Fibroblast of lung (primary cell): ENCODE data around the gene P4HTM. TPM values are rescaled to one million over a fixed set of nuclear protein-coding genes. Genes with fewer than 3 reads are reported as not detected.

Experiments used
- DNase-seq, 2 donors: peaks; one replicate each; pipeline versions ENCODE4 v3.0.0 to v3.0.0-alpha.2; 2010; ENCODE audit warnings: low read depth in 2 of 2
- H2AFZ ChIP-seq: 2 replicates; pipeline ENCODE4 v1.5.1; 2012; ENCODE audit warnings: low read length, control low read depth, inconsistent platforms
- H3K27ac ChIP-seq: 2 replicates; pipeline ENCODE4 v1.5.1; 2011; ENCODE audit warnings: low read length, control low read depth; ENCODE audit not compliant: insufficient read depth
- H3K27me3 ChIP-seq: 2 replicates; pipeline ENCODE4 v1.5.1; 2011; ENCODE audit warnings: mild to moderate bottlenecking, low read length; ENCODE audit not compliant: control insufficient read depth, insufficient read depth
- H3K36me3 ChIP-seq: 2 replicates; pipeline ENCODE4 v1.5.1; 2011; ENCODE audit warnings: low read length; ENCODE audit not compliant: control insufficient read depth, insufficient read depth
- H3K4me1 ChIP-seq: 2 replicates; pipeline ENCODE4 v1.5.1; 2011; ENCODE audit warnings: low read length; ENCODE audit not compliant: control insufficient read depth, insufficient read depth; ENCODE audit errors: extremely low read depth
- H3K4me2 ChIP-seq: 2 replicates; pipeline ENCODE4 v1.5.1; 2011; ENCODE audit warnings: low read length, control low read depth; ENCODE audit not compliant: insufficient read depth; ENCODE audit errors: extremely low read depth
- H3K4me3 ChIP-seq, 4 experiments: fragments of 200-600 bp in 1 of 4; sonication (generic) in 1 of 4; replicated peaks in 1 of 4; 2 replicates each; pipeline ENCODE4 v1.5.1; 2011 to 2016; ENCODE audit warnings: low read length in 4 of 4, low read depth in 3 of 4, mild to moderate bottlenecking in 3 of 4, control low read depth in 2 of 4, inconsistent platforms in 1 of 4, mixed read lengths in 1 of 4; ENCODE audit not compliant: insufficient read depth in 1 of 4; ENCODE audit errors: control extremely low read depth in 1 of 4
- H3K79me2 ChIP-seq: 2 replicates; pipeline ENCODE4 v1.5.1; 2012; ENCODE audit warnings: mild to moderate bottlenecking, low read length, inconsistent platforms; ENCODE audit not compliant: control insufficient read depth, insufficient read depth
- H3K9ac ChIP-seq: 2 replicates; pipeline ENCODE4 v1.5.1; 2011; ENCODE audit warnings: mild to moderate bottlenecking, low read length, control low read depth; ENCODE audit not compliant: insufficient read depth
- H3K9me3 ChIP-seq: 2 replicates; pipeline ENCODE4 v1.5.1; 2012; ENCODE audit warnings: low read depth, low read length; ENCODE audit not compliant: control insufficient read depth, insufficient read depth
- H4K20me1 ChIP-seq: 2 replicates; pipeline ENCODE4 v1.5.1; 2011; ENCODE audit warnings: low read length; ENCODE audit not compliant: control insufficient read depth, insufficient read depth; ENCODE audit errors: extremely low read depth
- CTCF ChIP-seq, 2 donors: IDR thresholded peaks in 1 of 2; conservative IDR thresholded peaks in 1 of 2; 1 replicate in 1 of 2; 2 replicates in 1 of 2; pipeline ENCODE4 v1.5.1; 2011 to 2012; ENCODE audit warnings: low read length in 2 of 2, control low read depth in 1 of 2, inconsistent platforms in 1 of 2, low read depth in 1 of 2, mild to moderate bottlenecking in 1 of 2
- EZH2 ChIP-seq: IDR thresholded peaks from 2 replicates; pipeline ENCODE4 v1.5.1; 2012; ENCODE audit warnings: low read length, control low read depth, mild to moderate bottlenecking; ENCODE audit errors: missing control alignments
- polyA plus RNA-seq, 2 donors: library from polyadenylated mRNA; depleted of rRNA in 1 of 2; stranded (reverse) in 1 of 2; unstranded in 1 of 2; fragments of >200 nt; gene quantifications; 2 replicates each; pipeline ENCODE4 v1.2.1, GENCODE V29; 2011 to 2012; ENCODE audit warnings: missing spikeins in 1 of 2
- total RNA-seq: library from RNA; depleted of rRNA; stranded (reverse); fragments of >200 nt; gene quantifications from 2 replicates; pipeline ENCODE4 v1.2.1, GENCODE V29; 2014

The P4HTM gene
- total and polyA plus RNA-seq, 2 donors (not counting 1 experiment from before 2014, with no cell fraction given): 16.2 to 46.7 TPM

DNA sequence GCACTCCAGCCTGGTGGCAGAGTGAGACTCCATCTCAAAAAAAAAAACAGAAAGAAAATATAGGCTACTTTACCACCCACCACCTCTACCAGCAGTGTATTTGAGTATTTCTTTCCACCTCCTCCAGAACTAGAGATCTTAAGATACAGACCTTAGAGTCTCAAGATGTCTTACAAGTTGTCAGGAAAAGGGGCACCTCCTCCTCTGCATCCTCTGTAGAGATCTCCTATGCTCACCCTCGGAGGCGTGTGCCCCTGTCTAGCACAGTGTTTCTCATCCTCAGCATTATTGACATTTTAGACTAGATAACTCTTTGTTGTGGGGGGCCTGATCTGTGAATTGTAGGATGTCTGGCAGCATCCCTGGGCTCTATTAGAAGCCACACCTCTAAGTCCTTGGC is 27.7 kb upstream of the P4HTM start:
- Histone ChIP-seq H3K9ac (no peak overlapping the region), H3K4me1 (no peaks in the 10 kb centered on the region), H4K20me1 (no peaks in the 10 kb centered on the region), H3K27ac (no peak overlapping the region), H2AFZ (no peak overlapping the region), H3K9me3 (no peaks in the 10 kb centered on the region), H3K4me3 (no peak overlapping the region), H3K79me2 (no peaks in the 10 kb centered on the region), H3K4me2 (no peak overlapping the region), H3K36me3 (peaks cover 2% of the 10 kb centered on the region), H3K27me3 (no peaks in the 10 kb centered on the region)
- TF ChIP-seq EZH2: no peak
- no peak for TF ChIP-seq CTCF (conservative IDR thresholded peaks at IDR 0.05 in 1 of 2, IDR thresholded peaks at IDR 0.05 in 1 of 2; ENCODE audit: low read depth in 1 of 2, low read length in 2 of 2)
- no peak for DNase-seq

- Histone ChIP-seq H3K27ac (no peak overlapping the region), H2AFZ (no peak overlapping the region), H3K27me3 (no peaks in the 10 kb centered on the region), H3K4me3 (no peak overlapping the region), H3K9ac (no peak overlapping the region), H3K4me1 (no peaks in the 10 kb centered on the region), H3K9me3 (no peaks in the 10 kb centered on the region), H3K79me2 (no peaks in the 10 kb centered on the region), H3K36me3 (peaks cover 2% of the 10 kb centered on the region), H4K20me1 (no peaks in the 10 kb centered on the region), H3K4me2 (no peak overlapping the region)
- no peak for TF ChIP-seq CTCF (conservative IDR thresholded peaks at IDR 0.05 in 1 of 2, IDR thresholded peaks at IDR 0.05 in 1 of 2; ENCODE audit: low read depth in 1 of 2, low read length in 2 of 2)
- no peak for TF ChIP-seq EZH2
- DNase-seq: no peak
These were observed 27.1 kb upstream of the P4HTM start for GRCh38 chr3:48962939-48963338.

- DNase-seq: no peak
- Histone ChIP-seq H3K9ac (no peak overlapping the region), H4K20me1 (no peaks in the 10 kb centered on the region), H3K4me3 (no peak overlapping the region), H3K4me1 (no peaks in the 10 kb centered on the region), H3K4me2 (no peak overlapping the region), H2AFZ (no peak overlapping the region), H3K79me2 (no peaks in the 10 kb centered on the region), H3K27ac (no peak overlapping the region), H3K36me3 (peaks cover 4% of the 10 kb centered on the region), H3K9me3 (no peaks in the 10 kb centered on the region), H3K27me3 (no peaks in the 10 kb centered on the region)
- no peak for TF ChIP-seq EZH2
- no peak for TF ChIP-seq CTCF (conservative IDR thresholded peaks at IDR 0.05 in 1 of 2, IDR thresholded peaks at IDR 0.05 in 1 of 2; ENCODE audit: low read depth in 1 of 2, low read length in 2 of 2)
These were observed 26.4 kb upstream of the P4HTM start for GRCh38 chr3:48963591-48963990.
